Stimulated activated CD4-positive, alpha-beta T cell treated with anti-CD3 and anti-CD28 coated beads, Interleukin-4, amount 100 ng/mL, for 24 hours (primary cell): ENCODE data around the gene KCNJ14.

ENCODE experiments used
- DNase-seq: peaks from one replicate; pipeline ENCODE4 v3.0.0-alpha.2; 2020

The KCNJ14 gene

GRCh38 chr19:48509467-48510194 is 54.3 kb downstream of the KCNJ14 start:
- no peak for DNase-seq

- peak; percentile 80 for DNase-seq
Measured at GRCh38 chr19:48510421-48511268, 55.3 kb downstream of the KCNJ14 start.

GRCh38 chr19:48511321-48511731 is 56.0 kb downstream of the KCNJ14 start:
- peak; percentile 10 for DNase-seq

GRCh38 chr19:48511800-48512503 is 56.6 kb downstream of the KCNJ14 start, which contains the start of gene LMTK3:
Gene LMTK3, minus strand, starts transcription at chr19:48511835. Its CDS starts 259 bp downstream, at chr19:48511576.
- peak; percentile 80 for DNase-seq

GRCh38 chr19:48512504-48513288 is 57.3 kb downstream of the KCNJ14 start:
- no peak for DNase-seq

DNA sequence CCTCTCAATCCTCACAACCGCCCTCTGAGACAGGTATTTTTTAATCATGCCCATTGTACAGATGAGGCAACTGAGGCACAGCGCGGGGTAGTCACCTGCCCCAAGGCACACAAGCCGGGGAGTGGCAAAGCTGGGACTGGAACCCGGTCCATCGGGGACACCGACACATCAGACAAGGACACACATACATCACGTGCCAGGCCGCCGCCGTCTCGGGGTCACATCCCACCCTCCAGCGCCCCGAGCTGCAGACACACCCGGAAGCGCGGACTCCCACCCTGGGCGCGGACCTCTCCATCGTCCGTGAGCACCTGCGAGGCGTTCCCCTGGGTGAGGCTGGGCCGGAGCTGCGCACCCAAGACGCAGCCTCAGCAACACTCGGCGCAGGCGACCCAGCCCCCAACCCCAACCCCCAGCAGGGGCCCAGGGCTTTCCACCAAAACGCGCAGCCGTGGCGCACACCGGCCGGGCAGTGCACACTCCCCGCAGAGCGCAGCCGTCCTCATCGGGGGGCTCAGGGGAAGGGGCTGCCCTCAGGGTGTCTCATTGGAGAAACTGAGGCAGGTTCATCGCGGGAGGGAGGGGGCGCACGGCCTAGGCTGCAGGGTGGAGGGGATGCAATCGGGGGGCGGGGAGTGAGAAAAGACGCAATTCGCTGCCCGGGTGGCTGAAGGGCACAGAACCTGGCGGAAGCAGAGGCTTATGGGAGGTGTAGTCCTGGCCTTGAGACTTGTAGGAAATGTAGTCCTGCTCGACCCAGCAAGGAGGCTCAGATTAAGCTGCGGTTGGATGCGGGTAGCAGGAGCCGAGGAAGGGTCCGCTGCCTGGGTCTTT is 58.1 kb downstream of the KCNJ14 start:
- peak; percentile 78 for DNase-seq

DNA sequence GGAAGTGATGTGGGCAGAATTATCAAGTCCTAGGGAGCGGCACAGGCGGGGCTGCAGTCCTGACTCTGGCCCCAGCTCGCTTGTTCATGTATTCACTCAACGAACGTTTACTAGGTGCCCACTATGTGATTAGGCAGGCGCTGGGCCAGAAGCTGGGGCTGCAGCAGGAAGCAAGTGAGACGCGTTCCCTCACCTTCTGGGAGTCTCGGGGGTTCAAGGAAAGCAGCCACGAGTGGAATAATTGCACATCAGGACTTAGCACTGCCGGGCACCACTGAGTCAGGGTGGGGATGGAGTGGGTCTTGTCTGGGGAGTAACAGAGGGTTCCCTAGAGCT is 58.7 kb downstream of the KCNJ14 start:
- DNase-seq = no peak

DNA sequence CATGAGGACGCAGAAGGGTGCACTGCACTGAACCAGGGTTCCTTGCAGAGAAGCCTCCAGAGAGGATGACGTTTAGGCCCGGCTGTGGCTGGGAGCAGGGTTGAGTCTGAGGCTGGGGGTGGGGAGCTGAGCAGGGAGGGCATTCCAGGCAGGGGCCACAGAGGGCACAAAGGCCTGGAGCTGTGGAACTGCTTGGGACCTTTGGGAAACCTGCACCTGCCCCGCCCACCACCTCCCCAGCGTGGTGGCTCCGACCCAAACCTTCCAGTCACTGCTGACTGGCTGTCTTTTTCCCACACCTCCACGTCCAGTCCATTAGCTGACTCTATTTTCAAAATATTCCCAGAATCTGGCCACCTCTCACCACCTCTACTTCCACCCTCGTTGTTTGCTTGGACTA is 61.2 kb downstream of the KCNJ14 start:
- no peak for DNase-seq
